ENCODE results near the gene DNAJB11. TPM values are rescaled to one million over a fixed set of nuclear protein-coding genes. Genes with fewer than 3 reads are reported as not detected.

DNAJB11 gene
- total RNA-seq, 1 donor from 2014 or later, result 84.3 TPM

DNA sequence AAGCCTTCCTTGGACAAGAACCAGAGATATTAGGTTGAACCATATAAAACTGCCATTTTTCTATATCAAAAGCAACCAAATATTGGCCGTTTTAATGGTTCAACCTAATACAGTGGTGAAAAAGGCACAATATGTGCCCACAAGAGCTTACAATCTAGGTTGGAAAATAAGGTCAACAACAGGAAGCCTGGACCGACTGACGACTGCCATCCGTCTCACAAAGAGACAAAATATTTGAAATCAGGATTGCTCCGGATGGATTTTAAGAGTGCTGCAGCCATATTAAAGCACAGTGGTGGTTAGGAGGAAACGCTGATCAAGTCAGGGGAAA, 43.7 kb downstream of the DNAJB11 start:
- Histone ChIP-seq H3K4me2 (ENCODE audit: low read length) (no peak overlapping the region), H3K79me2 (ENCODE audit: insufficient read depth, low read length) (no peaks in the 10 kb centered on the region), H3K9ac (ENCODE audit: low read length) (no peak overlapping the region), H4K20me1 (ENCODE audit: insufficient read depth, low read length) (no peaks in the 10 kb centered on the region), H2AFZ (ENCODE audit: low read depth, low read length) (no peak overlapping the region), H3K36me3 (ENCODE audit: insufficient read depth, low read length) (no peaks in the 10 kb centered on the region), H3K27me3 (ENCODE audit: insufficient read depth, low read length) (peaks cover 11% of the 10 kb centered on the region), H3K4me1 (ENCODE audit: insufficient read depth, low read length) (peaks cover 5% of the 10 kb centered on the region), H3K4me3 (ENCODE audit: insufficient read depth, low read depth, low read length) (no peak overlapping the region), H3K27ac (ENCODE audit: low read depth, low read length) (no peak overlapping the region), H3K9me3 (ENCODE audit: insufficient read depth, low read depth, low read length) (no peaks in the 10 kb centered on the region)
- Mint-ChIP-seq H3K9me3 (ENCODE audit: unreplicated experiment) (no peaks in the 10 kb centered on the region), H3K4me3 (ENCODE audit: unreplicated experiment) (no peak overlapping the region), H3K27ac (ENCODE audit: unreplicated experiment) (no peak overlapping the region), H3K36me3 (ENCODE audit: low read depth, unreplicated experiment) (no peaks in the 10 kb centered on the region), H3K27me3 (ENCODE audit: low read depth, unreplicated experiment) (peaks cover 41% of the 10 kb centered on the region), H3K4me1 (ENCODE audit: low read depth, unreplicated experiment) (peaks cover 4% of the 10 kb centered on the region)
- no peak for FAIRE-seq
- no peak for DNase-seq (ENCODE audit: low read depth)
- no peak for TF ChIP-seq EZH2 (IDR thresholded peaks at IDR 0.05; ENCODE audit: insufficient read depth, low read length)
- no peak for TF ChIP-seq CTCF (IDR thresholded peaks at IDR 0.05; ENCODE audit: insufficient read depth, low read depth, low read length)

- peak; percentile 98 for TF ChIP-seq CTCF (IDR thresholded peaks at IDR 0.05; ENCODE audit: insufficient read depth, low read depth, low read length)
- no peak for TF ChIP-seq EZH2 (IDR thresholded peaks at IDR 0.05; ENCODE audit: insufficient read depth, low read length)
- Histone ChIP-seq H3K79me2 (ENCODE audit: insufficient read depth, low read length) (no peaks in the 10 kb centered on the region), H3K9ac (ENCODE audit: low read length) (no peak overlapping the region), H3K27me3 (ENCODE audit: insufficient read depth, low read length) (peaks cover 11% of the 10 kb centered on the region), H3K27ac (ENCODE audit: low read depth, low read length) (no peak overlapping the region), H3K4me2 (ENCODE audit: low read length) (no peak overlapping the region), H3K4me3 (ENCODE audit: insufficient read depth, low read depth, low read length) (no peak overlapping the region), H3K36me3 (ENCODE audit: insufficient read depth, low read length) (no peaks in the 10 kb centered on the region), H4K20me1 (ENCODE audit: insufficient read depth, low read length) (no peaks in the 10 kb centered on the region), H2AFZ (ENCODE audit: low read depth, low read length) (no peak overlapping the region), H3K4me1 (ENCODE audit: insufficient read depth, low read length) (peaks cover 5% of the 10 kb centered on the region), H3K9me3 (ENCODE audit: insufficient read depth, low read depth, low read length) (no peaks in the 10 kb centered on the region)
- H3K36me3 Mint-ChIP-seq (ENCODE audit: low read depth, unreplicated experiment), result no peaks in the 10 kb centered on the region
- peak; percentile 25 for DNase-seq (ENCODE audit: low read depth)
- no peaks in the 10 kb centered on the region for H3K9me3 Mint-ChIP-seq (ENCODE audit: unreplicated experiment)
- no peak overlapping the region for H3K27ac Mint-ChIP-seq (ENCODE audit: unreplicated experiment)
- peak; percentile 81 for FAIRE-seq
- peaks cover 41% of the 10 kb centered on the region for H3K27me3 Mint-ChIP-seq (ENCODE audit: low read depth, unreplicated experiment)
- peaks cover 4% of the 10 kb centered on the region for H3K4me1 Mint-ChIP-seq (ENCODE audit: low read depth, unreplicated experiment)
- no peak overlapping the region for H3K4me3 Mint-ChIP-seq (ENCODE audit: unreplicated experiment)
Measured at GRCh38 chr3:186614597-186615483, 44.3 kb downstream of the DNAJB11 start.

DNA sequence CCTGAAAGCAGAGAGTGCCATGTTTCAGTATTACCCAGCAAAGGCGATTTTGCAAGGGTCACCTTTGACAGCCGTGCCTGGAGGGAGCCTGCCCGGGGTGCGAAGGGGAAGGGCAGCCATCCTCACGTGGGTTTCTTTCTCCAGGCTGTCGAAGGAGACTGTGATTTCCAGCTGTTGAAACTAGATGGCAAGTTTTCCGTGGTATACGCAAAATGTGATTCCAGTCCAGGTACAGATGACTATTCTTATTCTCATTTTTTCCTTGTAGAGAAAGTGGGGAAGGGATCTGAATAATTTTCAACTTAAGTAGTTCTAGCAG, 45.7 kb downstream of the DNAJB11 start:
- Histone ChIP-seq H2AFZ (ENCODE audit: low read depth, low read length) (no peak overlapping the region), H3K4me3 (ENCODE audit: insufficient read depth, low read depth, low read length) (no peak overlapping the region), H3K4me1 (ENCODE audit: insufficient read depth, low read length) (peaks cover 5% of the 10 kb centered on the region), H3K36me3 (ENCODE audit: insufficient read depth, low read length) (no peaks in the 10 kb centered on the region), H4K20me1 (ENCODE audit: insufficient read depth, low read length) (no peaks in the 10 kb centered on the region), H3K9ac (ENCODE audit: low read length) (no peak overlapping the region), H3K4me2 (ENCODE audit: low read length) (no peak overlapping the region), H3K9me3 (ENCODE audit: insufficient read depth, low read depth, low read length) (no peaks in the 10 kb centered on the region), H3K27ac (ENCODE audit: low read depth, low read length) (no peak overlapping the region), H3K27me3 (ENCODE audit: insufficient read depth, low read length) (peaks cover 11% of the 10 kb centered on the region), H3K79me2 (ENCODE audit: insufficient read depth, low read length) (no peaks in the 10 kb centered on the region)
- no peaks in the 10 kb centered on the region for H3K36me3 Mint-ChIP-seq (ENCODE audit: low read depth, unreplicated experiment)
- no peaks in the 10 kb centered on the region for H3K9me3 Mint-ChIP-seq (ENCODE audit: unreplicated experiment)
- H3K4me1 Mint-ChIP-seq (ENCODE audit: low read depth, unreplicated experiment), result peaks cover 4% of the 10 kb centered on the region
- no peak for TF ChIP-seq CTCF (IDR thresholded peaks at IDR 0.05; ENCODE audit: insufficient read depth, low read depth, low read length)
- no peak for TF ChIP-seq EZH2 (IDR thresholded peaks at IDR 0.05; ENCODE audit: insufficient read depth, low read length)
- DNase-seq (ENCODE audit: low read depth), result no peak
- H3K27ac Mint-ChIP-seq (ENCODE audit: unreplicated experiment), result no peak overlapping the region
- peaks cover 44% of the 10 kb centered on the region for H3K27me3 Mint-ChIP-seq (ENCODE audit: low read depth, unreplicated experiment)
- no peak overlapping the region for H3K4me3 Mint-ChIP-seq (ENCODE audit: unreplicated experiment)
- no peak for FAIRE-seq

Measured in astrocyte (in vitro differentiated cells and primary cell).